GM12878 (cell line): ENCODE data around the gene FTO. TPM values are rescaled to one million over a fixed set of nuclear protein-coding genes. Genes with fewer than 3 reads are reported as not detected.

ENCODE experiments used
- ATAC-seq: fragments of 200-7000 bp; cut with Tn5 transposase; 3 replicates; pipeline ENCODE4 v1.9.1; 2020; ENCODE audit warnings: mild to moderate bottlenecking, moderate library complexity
- BruUV-seq: library from RNA; stranded (reverse); fragments of 400-500 nt; replicated peaks from 2 replicates; lab custom pipeline; 2021; lab: Mats Ljungman, UMichigan
- CTCF ChIA-PET: fragments of 300-600 bp; sonication (Branson Sonifier 250); formaldehyde crosslinking; extraction: SDS; loops from one replicate; lab custom pipeline; 2021; ENCODE audit warnings: inconsistent platforms; lab: Yijun Ruan, JAX
- POLR2A ChIA-PET: fragments of 350-600 bp; formaldehyde crosslinking; extraction: SDS; loops from one replicate; lab custom pipeline; 2021; ENCODE audit warnings: inconsistent platforms; lab: Charles Lee
- RAD21 ChIA-PET: fragments of 300-600 bp; sonication (Branson Sonifier 250); formaldehyde crosslinking; loops from one replicate; lab custom pipeline; 2023; ENCODE audit warnings: antibody characterized with exemption; ENCODE audit not compliant: unreplicated experiment; lab: Charles Lee
- SMC1A ChIA-PET: fragments of 300-600 bp; sonication (Branson Sonifier 250); formaldehyde crosslinking; loops from one replicate; lab custom pipeline; 2023; ENCODE audit not compliant: unreplicated experiment, uncharacterized antibody; lab: Charles Lee
- DNase-seq: peaks from one replicate; pipeline ENCODE4 v3.0.0-alpha.2; 2011; ENCODE audit warnings: low read depth, low spot score
- FAIRE-seq: peaks from 3 replicates; lab custom pipeline; 2011; peaks lifted over from hg19 to GRCh38; lab: Jason Lieb, UNC
- H2AFZ ChIP-seq: 2 replicates; pipeline ENCODE4 v1.6.0; 2011; ENCODE audit warnings: low read depth, low read length, control low read depth; ENCODE audit not compliant: control insufficient read depth
- H3K27ac ChIP-seq: 2 replicates; pipeline ENCODE4 v1.5.1; 2011; ENCODE audit warnings: control low read depth; ENCODE audit not compliant: control insufficient read depth, insufficient read depth
- H3K27me3 ChIP-seq, 2 experiments: replicated peaks in 1 of 2; 2 replicates each; pipeline versions ENCODE4 v1.6.0 to v1.6.1; 2011; ENCODE audit warnings: low read length in 1 of 2; ENCODE audit not compliant: control insufficient read depth in 2 of 2, insufficient read depth in 2 of 2
- H3K36me3 ChIP-seq, 2 experiments: 2 replicates each; pipeline ENCODE4 v1.5.1; 2011; ENCODE audit warnings: low read length in 1 of 2; ENCODE audit not compliant: control insufficient read depth in 2 of 2, insufficient read depth in 2 of 2
- H3K4me1 ChIP-seq: 2 replicates; pipeline ENCODE4 v1.6.1; 2011; ENCODE audit warnings: mild to moderate bottlenecking, low read length, moderate library complexity, mixed read lengths; ENCODE audit not compliant: control insufficient read depth, insufficient read depth
- H3K4me2 ChIP-seq: 2 replicates; pipeline ENCODE4 v1.6.0; 2011; ENCODE audit warnings: control low read depth; ENCODE audit not compliant: control insufficient read depth, insufficient read depth
- H3K4me3 ChIP-seq: fragments of 200-600 bp; sonication (generic); 2 replicates; pipeline ENCODE4 v1.5.1; 2016
- H3K79me2 ChIP-seq: 2 replicates; pipeline ENCODE4 v1.6.0; 2011; ENCODE audit warnings: low read length; ENCODE audit not compliant: control insufficient read depth, insufficient read depth
- H3K9ac ChIP-seq: 2 replicates; pipeline ENCODE4 v1.8.0; 2011; ENCODE audit warnings: low read length, control low read depth, mixed read lengths; ENCODE audit not compliant: control insufficient read depth, insufficient read depth
- H3K9me3 ChIP-seq: replicated peaks from 3 replicates; pipeline ENCODE4 v1.5.1; 2011; ENCODE audit warnings: mild to moderate bottlenecking, low read length; ENCODE audit not compliant: control insufficient read depth, insufficient read depth
- H4K20me1 ChIP-seq: 2 replicates; pipeline ENCODE4 v1.6.0; 2011; ENCODE audit not compliant: control insufficient read depth, insufficient read depth
- CHD1 ChIP-seq: IDR thresholded peaks from 2 replicates; pipeline ENCODE4 v1.6.1; 2012; ENCODE audit warnings: low read depth, low read length, improper control_type of control experiment
- CHD4 ChIP-seq: fragments of 200-600 bp; sonication (generic); IDR thresholded peaks from 2 replicates; pipeline ENCODE4 v1.6.1; 2016; ENCODE audit warnings: mild to moderate bottlenecking
- MEF2A ChIP-seq: IDR thresholded peaks from 2 replicates; pipeline ENCODE4 v1.6.1; 2011; ENCODE audit warnings: low read depth, mild to moderate bottlenecking, low read length, moderate library complexity; ENCODE audit not compliant: insufficient read depth
- NFIC ChIP-seq: IDR thresholded peaks from 2 replicates; pipeline ENCODE4 v1.6.1; 2012; ENCODE audit warnings: low read depth, mild to moderate bottlenecking, inconsistent platforms, low read length, moderate library complexity
- NRF1 ChIP-seq: conservative IDR thresholded peaks from 2 replicates; pipeline ENCODE4 v1.6.1; 2011; ENCODE audit warnings: mild to moderate bottlenecking, low read depth, low read length, improper control_type of control experiment
- PBX3 ChIP-seq: IDR thresholded peaks from 2 replicates; pipeline ENCODE4 v1.6.1; 2011; ENCODE audit warnings: mild to moderate bottlenecking, low read depth, low read length, moderate library complexity; ENCODE audit not compliant: insufficient replicate concordance
- RBBP5 ChIP-seq: fragments of 200-600 bp; sonication (generic); conservative IDR thresholded peaks from 2 replicates; pipeline ENCODE4 v1.6.1; 2016
- SIX5 ChIP-seq: IDR thresholded peaks from 2 replicates; pipeline ENCODE4 v1.6.1; 2011; ENCODE audit warnings: mild to moderate bottlenecking, low read depth, low read length, moderate library complexity; ENCODE audit not compliant: severe bottlenecking
- ZNF24 ChIP-seq: fragments of 450-650 bp; IDR thresholded peaks from 2 replicates; pipeline ENCODE4 v1.6.1; 2017; ENCODE audit warnings: antibody characterized with exemption, mild to moderate bottlenecking
- ZSCAN29 ChIP-seq: fragments of 450-650 bp; IDR thresholded peaks from 2 replicates; pipeline ENCODE4 v1.6.1; 2017; ENCODE audit warnings: mild to moderate bottlenecking, moderate library complexity
- WGBS: methylation state at CpG from one replicate; pipeline ENCODE4 v1.1.6; 2016; ENCODE audit warnings: low lambda C conversion rate; ENCODE audit not compliant: insufficient replicate concordance, insufficient coverage; ENCODE audit errors: missing lambda C conversion rate; 5-methylcytosine and 5-hydroxymethylcytosine counted together
- in situ Hi-C: fragments of 300-500 bp; cut with MboI; formaldehyde crosslinking; loops from 9 replicates; pipeline ENCODE4 v1.14.3; 2018; ENCODE audit warnings: mixed read lengths
- intact Hi-C: fragments of 100-400 bp; cut with micrococcal nuclease; formaldehyde crosslinking; loops from one replicate; pipeline ENCODE4 v1.14.2; 2022; ENCODE audit not compliant: unreplicated experiment
- polyA plus RNA-seq, 11 experiments: library from polyadenylated mRNA; depleted of rRNA in 4 of 11; unstranded in 6 of 11; stranded (reverse) in 5 of 11; fragments of >200 nt; fragmentation: Nextera tagmentation in 4 of 11; fragmentation: Illumina TruSeq in 1 of 11; extraction: Ambion mirVana in 4 of 11; extraction: Trizol in 1 of 11; gene quantifications; 1 replicate in 1 of 11; 2 replicates in 10 of 11; pipeline versions ENCODE4 v1.2.1 to v1.2.3, GENCODE V29; 2011 to 2016; ENCODE audit warnings: inconsistent platforms in 2 of 11, missing spikeins in 2 of 11, low read depth in 1 of 11
- total RNA-seq, 4 experiments: library from RNA; depleted of rRNA in 3 of 4; stranded (reverse); fragments of >200 nt in 3 of 4; fragmentation: Illumina TruSeq in 1 of 4; extraction: Trizol in 1 of 4; gene quantifications; 2 replicates each; pipeline versions ENCODE4 v1.2.1 to v1.2.3, GENCODE V29; 2013 to 2021
- TF ChIP-seq, protein P1 (sequence below): fragments of 450-650 bp; formaldehyde crosslinking; IDR thresholded peaks from 2 replicates; pipeline ENCODE4 v1.5.0; 2022; ENCODE audit warnings: mild to moderate bottlenecking, missing genetic modification characterization

The FTO gene
- total and polyA plus RNA-seq, 10 of the 15 experiments (the other 5 are each of a cell fraction or from before 2014, with no cell fraction given), result 20.1 to 55.0 (median 47.0) TPM

- TF ChIP-seq PBX3, result no peak
Measured at GRCh38 chr16:54049591-54050458, 345.9 kb downstream of the FTO start (continued).

DNA sequence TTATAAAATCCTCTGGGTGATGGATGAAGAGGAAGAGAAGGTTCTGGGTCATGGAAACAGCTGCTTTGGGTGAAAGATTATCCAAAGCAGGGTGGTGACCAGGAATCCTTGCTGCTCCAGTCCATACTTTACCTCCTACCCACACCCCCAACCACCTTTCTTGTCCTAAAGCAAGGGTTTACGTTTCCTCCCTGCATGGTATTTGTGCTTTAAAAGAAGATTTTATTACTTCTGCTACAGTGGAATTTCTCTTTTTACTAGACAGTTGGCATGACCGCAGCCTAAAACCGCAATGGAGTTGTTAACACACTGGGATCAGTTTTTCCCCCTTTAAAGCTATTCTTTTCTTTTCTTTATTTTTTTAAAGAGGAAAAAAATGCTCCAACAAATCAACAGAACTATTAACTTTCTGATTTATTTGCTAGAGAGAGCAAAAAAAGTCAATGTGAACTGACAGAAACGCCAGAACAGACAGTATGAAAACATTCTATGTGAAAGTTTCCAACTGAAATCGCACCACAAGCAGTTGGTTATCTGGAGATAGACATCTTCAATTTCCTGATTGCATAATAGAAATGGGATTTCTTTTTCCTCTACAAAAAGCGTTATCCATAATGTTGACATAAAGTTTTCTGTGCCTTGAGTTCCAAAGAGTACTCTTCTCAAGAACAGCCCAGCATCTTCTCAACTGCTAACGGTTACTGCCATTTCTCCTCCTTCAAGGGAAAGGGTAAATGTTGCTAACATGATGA is 346.7 kb downstream of the FTO start:
- no peaks in the 10 kb centered on the region for H3K4me1 ChIP-seq
- H3K9me3 ChIP-seq, result no peaks in the 10 kb centered on the region
- intact Hi-C loops, result no loop called here
- FAIRE-seq (no peak), DNase-seq (no peak), ATAC-seq (no peak)
- BruUV-seq, result no TSS peak
- no peak overlapping the region for H3K4me3 ChIP-seq
- SMC1A ChIA-PET, result no interaction called here
- RAD21 ChIA-PET, result no interaction called here
- H4K20me1 ChIP-seq, result no peaks in the 10 kb centered on the region; the same call in 1 of the 2 replicates
- no peak overlapping the region for H3K4me2 ChIP-seq
- H3K79me2 ChIP-seq, result no peaks in the 10 kb centered on the region
- in situ Hi-C loops, result no loop called here
- POLR2A ChIA-PET, result no interaction called here
- H3K27me3 ChIP-seq, result no peaks in the 10 kb centered on the region
- CTCF ChIA-PET, result no interaction called here
- H2AFZ ChIP-seq, result no peak overlapping the region
- no peak overlapping the region for H3K9ac ChIP-seq
- TF ChIP-seq SIX5 (no peak), NRF1 (no peak), RBBP5 (no peak), MEF2A (no peak), ZSCAN29 (no peak), CHD1 (no peak), NFIC (no peak), ZNF24 (no peak), CHD4 (no peak)
- TF ChIP-seq, protein P1, sequence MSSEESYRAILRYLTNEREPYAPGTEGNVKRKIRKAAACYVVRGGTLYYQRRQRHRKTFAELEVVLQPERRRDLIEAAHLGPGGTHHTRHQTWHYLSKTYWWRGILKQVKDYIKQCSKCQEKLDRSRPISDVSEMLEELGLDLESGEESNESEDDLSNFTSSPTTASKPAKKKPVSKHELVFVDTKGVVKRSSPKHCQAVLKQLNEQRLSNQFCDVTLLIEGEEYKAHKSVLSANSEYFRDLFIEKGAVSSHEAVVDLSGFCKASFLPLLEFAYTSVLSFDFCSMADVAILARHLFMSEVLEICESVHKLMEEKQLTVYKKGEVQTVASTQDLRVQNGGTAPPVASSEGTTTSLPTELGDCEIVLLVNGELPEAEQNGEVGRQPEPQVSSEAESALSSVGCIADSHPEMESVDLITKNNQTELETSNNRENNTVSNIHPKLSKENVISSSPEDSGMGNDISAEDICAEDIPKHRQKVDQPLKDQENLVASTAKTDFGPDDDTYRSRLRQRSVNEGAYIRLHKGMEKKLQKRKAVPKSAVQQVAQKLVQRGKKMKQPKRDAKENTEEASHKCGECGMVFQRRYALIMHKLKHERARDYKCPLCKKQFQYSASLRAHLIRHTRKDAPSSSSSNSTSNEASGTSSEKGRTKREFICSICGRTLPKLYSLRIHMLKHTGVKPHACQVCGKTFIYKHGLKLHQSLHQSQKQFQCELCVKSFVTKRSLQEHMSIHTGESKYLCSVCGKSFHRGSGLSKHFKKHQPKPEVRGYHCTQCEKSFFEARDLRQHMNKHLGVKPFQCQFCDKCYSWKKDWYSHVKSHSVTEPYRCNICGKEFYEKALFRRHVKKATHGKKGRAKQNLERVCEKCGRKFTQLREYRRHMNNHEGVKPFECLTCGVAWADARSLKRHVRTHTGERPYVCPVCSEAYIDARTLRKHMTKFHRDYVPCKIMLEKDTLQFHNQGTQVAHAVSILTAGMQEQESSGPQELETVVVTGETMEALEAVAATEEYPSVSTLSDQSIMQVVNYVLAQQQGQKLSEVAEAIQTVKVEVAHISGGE (CRISPR knock-in tag), result no peak
- WGBS, result 73% methylated on average over 7 of the region's 7 CpGs
- no peaks in the 10 kb centered on the region for H3K36me3 ChIP-seq
- no peak overlapping the region for H3K27ac ChIP-seq
